Right ventricle myocardium superior (tissue), 1 donor: ENCODE data around the gene CDKL4. TPM values are rescaled to one million over a fixed set of nuclear protein-coding genes. Genes with fewer than 3 reads are reported as not detected.
"Not testable (repeated sequence)": the region's sequence is repeated elsewhere in the genome, so short reads cannot be mapped to it uniquely, and the experiment has no call there.

Source experiments
- ATAC-seq: fragments of 200-7000 bp; cut with Tn5 transposase; one replicate; pipeline ENCODE4 v1.9.1; 2020; ENCODE audit warnings: mild to moderate bottlenecking; ENCODE audit not compliant: poor library complexity
- DNase-seq: peaks from one replicate; pipeline ENCODE4 v3.0.0-alpha.2; 2020
- intact Hi-C: fragments of 100-400 bp; cut with DNase I; formaldehyde crosslinking; loops from one replicate; pipeline ENCODE4 v1.11.2; 2022
- total RNA-seq: library from RNA; stranded (reverse); fragmentation: NEBNext Ultra II Directional; extraction: Animal tissue kit (Norgen Biotek cat#: 25700); gene quantifications from one replicate; pipeline ENCODE4 v1.2.1, GENCODE V29; 2021
- donor health status: DM: no; HTN: yes; CAD: no; lungs with severe emphysema.

Gene CDKL4
- total RNA-seq, 1 donor from 2014 or later: not detected

GRCh38 chr2:39194686-39195085, 49.1 kb downstream of the CDKL4 start:
- DNase-seq (no peak), ATAC-seq (no peak)
- intact Hi-C loops: no loop called here

- intact Hi-C loops: no loop called here
- no peak for ATAC-seq
Measured at GRCh38 chr2:39188960-39189494, 54.7 kb downstream of the CDKL4 start.

GRCh38 chr2:39183673-39184072, 60.1 kb downstream of the CDKL4 start:
- ATAC-seq (no peak), DNase-seq (no peak)
- intact Hi-C loops: no loop called here

More at GRCh38 chr2:39188960-39189494, 54.7 kb downstream of the CDKL4 start:
- no peak for DNase-seq

- DNase-seq: no peak
- ATAC-seq: no peak
- intact Hi-C loops: no loop called here
Measured at GRCh38 chr2:39181297-39181696, 62.5 kb downstream of the CDKL4 start.

GRCh38 chr2:39179974-39180960, 63.5 kb downstream of the CDKL4 start:
- intact Hi-C loops: no loop called here
- no peak for ATAC-seq
- DNase-seq: no peak

- no peak for DNase-seq
- no peak for ATAC-seq
- intact Hi-C loops: no loop called here
Measured at GRCh38 chr2:39178756-39179155, 65.0 kb downstream of the CDKL4 start.

- intact Hi-C loops: no loop called here
- no peak for DNase-seq
- no peak for ATAC-seq
Measured at GRCh38 chr2:39176997-39177396, 66.8 kb downstream of the CDKL4 start.

GRCh38 chr2:39175026-39175812, 68.6 kb downstream of the CDKL4 start:
- intact Hi-C loops: no loop called here
- no peak for DNase-seq
- no peak for ATAC-seq

- intact Hi-C loops: no loop called here
- no peak for DNase-seq
- no peak for ATAC-seq
Measured at GRCh38 chr2:39174022-39174421, 69.7 kb downstream of the CDKL4 start.

GRCh38 chr2:39172047-39172706, 71.6 kb downstream of the CDKL4 start:
- DNase-seq, intact Hi-C loops, ATAC-seq: not testable (repeated sequence)

GRCh38 chr2:39171621-39172020, 72.1 kb downstream of the CDKL4 start:
- DNase-seq: no peak
- ATAC-seq: no peak
- intact Hi-C loops: no loop called here

GRCh38 chr2:39164089-39164488, 79.7 kb downstream of the CDKL4 start:
- DNase-seq: no peak
- no peak for ATAC-seq
- intact Hi-C loops: no loop called here

GRCh38 chr2:39160982-39161381, 82.8 kb downstream of the CDKL4 start:
- ATAC-seq: peak; percentile 41
- DNase-seq: no peak
- intact Hi-C loops: no loop called here

- intact Hi-C loops: no loop called here
- DNase-seq (no peak), ATAC-seq (no peak)
Measured at GRCh38 chr2:39159283-39159682, 84.5 kb downstream of the CDKL4 start.

GRCh38 chr2:39158351-39158750, 85.4 kb downstream of the CDKL4 start:
- no peak for ATAC-seq
- no peak for DNase-seq
- intact Hi-C loops: no loop called here

GRCh38 chr2:39156846-39157245, 86.9 kb downstream of the CDKL4 start:
- DNase-seq (no peak), ATAC-seq (no peak)
- intact Hi-C loops: no loop called here

GRCh38 chr2:39156107-39156506, 87.7 kb downstream of the CDKL4 start:
- intact Hi-C loops: no loop called here
- no peak for ATAC-seq
- no peak for DNase-seq

- intact Hi-C loops, DNase-seq, ATAC-seq: not testable (repeated sequence)
Measured at GRCh38 chr2:39155573-39155972, 88.2 kb downstream of the CDKL4 start.

- ATAC-seq: no peak
- DNase-seq: no peak
- intact Hi-C loops: no loop called here
Measured at GRCh38 chr2:39154944-39155343, 88.8 kb downstream of the CDKL4 start.
